GM13976 (cell line): ENCODE results near the gene MYRIP.

ENCODE experiments used
- DNase-seq: peaks from one replicate; pipeline ENCODE4 v3.0.0; 2012; ENCODE audit warnings: low spot score
- CTCF ChIP-seq: IDR thresholded peaks from 2 replicates; pipeline ENCODE4 v1.5.1; 2012; ENCODE audit warnings: borderline replicate concordance, mild to moderate bottlenecking; ENCODE audit not compliant: insufficient read depth; ENCODE audit errors: extremely low read depth, missing control alignments, control extremely low read depth
- in situ Hi-C: fragments of 300-500 bp; cut with MboI; formaldehyde crosslinking; loops from one replicate; pipeline ENCODE4 v1.12.0; 2022; ENCODE audit warnings: low sequenced_read_pairs, mixed read lengths, inconsistent platforms; ENCODE audit not compliant: unreplicated experiment

Gene MYRIP

DNA sequence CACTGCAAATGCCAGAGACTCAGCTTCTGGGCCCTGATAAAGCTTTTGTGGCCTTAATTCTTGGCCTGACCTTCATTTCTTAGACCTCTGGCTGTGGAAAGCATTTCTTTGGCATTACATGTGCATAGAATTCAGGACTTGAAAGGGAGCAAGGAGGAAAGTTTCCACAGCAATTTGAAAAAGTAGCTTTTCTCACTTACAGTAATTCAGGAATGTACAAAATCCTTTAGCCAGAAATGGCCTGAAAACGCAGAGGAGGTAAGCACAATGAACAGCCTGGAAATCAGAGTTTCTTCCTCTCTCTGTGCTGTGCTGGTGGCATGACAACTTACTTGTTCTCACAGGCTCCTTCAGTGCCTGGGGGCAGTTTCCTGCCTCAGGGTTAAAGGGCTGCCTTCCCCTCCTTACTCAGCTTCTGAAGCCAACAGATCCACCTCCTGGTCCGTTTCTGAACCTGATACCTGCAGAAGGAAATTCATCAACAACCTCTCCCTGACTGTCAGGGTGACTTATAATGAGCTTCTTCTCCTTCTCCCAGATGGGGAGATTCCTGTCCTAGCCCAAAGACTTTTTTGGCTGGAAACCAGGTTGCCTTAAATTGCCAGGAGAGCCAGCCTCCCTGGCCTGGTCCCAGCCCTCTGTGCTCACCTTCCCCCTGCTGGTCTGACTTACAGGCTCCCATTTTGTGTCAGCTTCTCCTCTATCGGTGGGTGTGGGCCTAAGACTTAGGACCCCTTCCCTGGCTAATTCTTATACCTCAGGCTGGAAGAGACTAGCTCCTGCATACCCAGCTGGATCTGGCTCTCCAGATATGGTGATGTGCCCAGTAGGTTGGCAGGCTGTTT is 102.3 kb downstream of the MYRIP start:
- no peak for DNase-seq
- TF ChIP-seq CTCF = no peak
- in situ Hi-C loops = no loop called here

DNA sequence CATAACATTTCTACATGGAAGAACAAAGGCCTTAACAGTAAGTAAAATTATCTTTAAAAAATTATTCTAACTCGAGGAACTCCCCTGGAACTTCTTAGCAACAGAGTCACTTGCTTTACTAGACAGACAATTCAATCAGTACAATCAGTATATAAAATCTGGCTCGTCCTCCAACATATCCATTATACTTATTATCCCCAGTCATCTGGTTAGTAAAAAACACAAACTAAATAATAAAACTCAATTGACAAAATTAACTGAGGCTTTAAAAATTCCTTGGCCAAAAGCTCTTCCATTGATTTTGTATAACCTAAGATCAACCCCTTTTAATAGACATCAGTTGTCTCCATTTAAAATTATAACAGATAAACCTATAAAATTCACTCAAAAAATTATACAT is 105.6 kb downstream of the MYRIP start:
- DNase-seq = no peak
- no peak for TF ChIP-seq CTCF
- in situ Hi-C loops = no loop called here

GRCh38 chr3:39917065-39917773 is 107.8 kb downstream of the MYRIP start:
- no peak for DNase-seq
- TF ChIP-seq CTCF = no peak
- in situ Hi-C loops = no loop called here

GRCh38 chr3:39919281-39919680 is 109.9 kb downstream of the MYRIP start:
- TF ChIP-seq CTCF = no peak
- in situ Hi-C loops = no loop called here
- no peak for DNase-seq

DNA sequence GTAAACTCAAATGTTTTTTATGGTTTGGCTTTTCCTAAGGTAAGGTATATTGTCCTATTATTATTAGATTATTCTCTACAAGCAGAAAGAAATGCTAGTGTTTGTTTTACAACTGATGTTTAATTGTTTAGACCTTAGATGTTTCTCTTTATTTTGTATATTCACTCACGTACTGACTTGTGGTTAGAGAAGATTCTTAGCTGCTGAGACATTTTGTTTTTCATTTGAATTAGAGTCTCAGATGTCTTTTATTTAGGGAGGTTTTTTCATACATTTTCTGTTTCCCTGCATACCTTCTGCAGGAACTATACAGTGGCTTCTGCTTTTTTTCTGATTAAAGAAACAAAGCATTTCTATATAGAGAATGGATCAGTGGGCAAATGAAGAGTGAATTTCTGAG is 110.9 kb downstream of the MYRIP start:
- no peak for DNase-seq
- in situ Hi-C loops = no loop called here
- no peak for TF ChIP-seq CTCF

GRCh38 chr3:39927479-39927878 is 118.1 kb downstream of the MYRIP start:
- no peak for DNase-seq
- TF ChIP-seq CTCF = no peak
- in situ Hi-C loops = no loop called here
